ENCODE measurements around the gene COBL. TPM values are rescaled to one million over a fixed set of nuclear protein-coding genes. Genes with fewer than 3 reads are reported as not detected.

COBL gene
- total and polyA plus RNA-seq, 9 of the 15 experiments (the other 6 are each of a cell fraction or from before 2014, with no cell fraction given) = 0.01 to 2.4 (median 0.09) TPM; not detected in 3

GRCh38 chr7:51154201-51154600 lies 162.4 kb downstream of the COBL start:
- no peaks in the 10 kb centered on the region for H3K36me3 ChIP-seq (ENCODE audit: control insufficient read depth, insufficient read depth, low read length)
- ChIA-PET POLR2A (no interaction called here), CTCF (ENCODE audit: low intra/inter-chr PET ratio) (no interaction called here)
- H4K20me1 ChIP-seq (replicated peaks; ENCODE audit: control insufficient read depth, insufficient read depth, low read length) = no peaks in the 10 kb centered on the region
- no peaks in the 10 kb centered on the region for H3K9me3 ChIP-seq (replicated peaks; ENCODE audit: control insufficient read depth, insufficient read depth, low read depth, low read length)
- ATAC-seq (no peak), DNase-seq (ENCODE audit: extremely low read depth in 1 of 4, low spot score in 3 of 4) (no peak), FAIRE-seq (no peak)
- H3K4me1 ChIP-seq (replicated peaks in 1 of 2; ENCODE audit: control insufficient read depth in 2 of 2, insufficient read depth in 2 of 2, low read length in 2 of 2) = no peaks in the 10 kb centered on the region
- no peak overlapping the region for H2AFZ ChIP-seq (ENCODE audit: low read depth, low read length)
- BruUV-seq (replicated peaks) = no TSS peak
- H3K27me3 ChIP-seq (ENCODE audit: control insufficient read depth in 2 of 2, insufficient read depth in 2 of 2, low read length in 2 of 2) = peaks cover 0 to 24% of the 10 kb centered on the region in 2 experiments; a peak in 2 of 5 replicates
- no peak overlapping the region for H3K4me3 ChIP-seq
- intact Hi-C loops (cut with micrococcal nuclease) (no loop called here), in situ Hi-C loops (cut with MboI) (no loop called here)
- no peaks in the 10 kb centered on the region for H3K79me2 ChIP-seq (ENCODE audit: control insufficient read depth, insufficient read depth, low read length)
- no peaks in the 10 kb centered on the region for H3K9me1 ChIP-seq (ENCODE audit: control insufficient read depth, insufficient read depth, low read length)
- H3K9ac ChIP-seq (ENCODE audit: insufficient read depth in 1 of 2, low read depth in 2 of 2, low read length in 2 of 2) = no peak overlapping the region
- WGBS (ENCODE audit: insufficient coverage, low coverage, missing lambda C conversion rate) = 0% methylated on average over 3 of the region's 4 CpGs
- H3K27ac ChIP-seq (ENCODE audit: extremely low read depth, low read depth, low read length) = no peak overlapping the region
- H3K4me2 ChIP-seq (ENCODE audit: insufficient read depth, low read length) = no peak overlapping the region
- no peak for TF ChIP-seq BMI1 (IDR thresholded peaks at IDR 0.05; ENCODE audit: low read length)
- TF ChIP-seq RBFOX2 (IDR thresholded peaks at IDR 0.05; ENCODE audit: low read depth, low read length) = no peak
- no peak for TF ChIP-seq PML (IDR thresholded peaks at IDR 0.05; ENCODE audit: low read length)
- no peak for TF ChIP-seq ZNF609 (CRISPR knock-in tag; IDR thresholded peaks at IDR 0.05; ENCODE audit: borderline replicate concordance)
- no peak for TF ChIP-seq CGGBP1 (CRISPR knock-in tag; IDR thresholded peaks at IDR 0.05)
- TF ChIP-seq PATZ1 (CRISPR knock-in tag; IDR thresholded peaks at IDR 0.05; ENCODE audit: borderline replicate concordance) = no peak
- no peak for TF ChIP-seq NR2C1 (IDR thresholded peaks at IDR 0.05)
- no peak for TF ChIP-seq NR2C1 (tag; IDR thresholded peaks at IDR 0.05)
- TF ChIP-seq ZNF76 (CRISPR knock-in tag; IDR thresholded peaks at IDR 0.05; ENCODE audit: borderline replicate concordance) = no peak
- TF ChIP-seq EP300 (IDR thresholded peaks at IDR 0.05; ENCODE audit: low read length) = no peak
- no peak for TF ChIP-seq BRF2 (IDR thresholded peaks at IDR 0.05; ENCODE audit: borderline replicate concordance, insufficient read depth, insufficient read length)
- no peak for TF ChIP-seq PURB (CRISPR knock-in tag; IDR thresholded peaks at IDR 0.05; ENCODE audit: low read depth)
- no peak for TF ChIP-seq TRIM25 (IDR thresholded peaks at IDR 0.05; ENCODE audit: borderline replicate concordance)
- TF ChIP-seq SP1 (CRISPR knock-in tag; IDR thresholded peaks at IDR 0.05) = no peak
